ENCODE results near the gene METTL13. TPM values are rescaled to one million over a fixed set of nuclear protein-coding genes. Genes with fewer than 3 reads are reported as not detected.

Gene METTL13, protein sequence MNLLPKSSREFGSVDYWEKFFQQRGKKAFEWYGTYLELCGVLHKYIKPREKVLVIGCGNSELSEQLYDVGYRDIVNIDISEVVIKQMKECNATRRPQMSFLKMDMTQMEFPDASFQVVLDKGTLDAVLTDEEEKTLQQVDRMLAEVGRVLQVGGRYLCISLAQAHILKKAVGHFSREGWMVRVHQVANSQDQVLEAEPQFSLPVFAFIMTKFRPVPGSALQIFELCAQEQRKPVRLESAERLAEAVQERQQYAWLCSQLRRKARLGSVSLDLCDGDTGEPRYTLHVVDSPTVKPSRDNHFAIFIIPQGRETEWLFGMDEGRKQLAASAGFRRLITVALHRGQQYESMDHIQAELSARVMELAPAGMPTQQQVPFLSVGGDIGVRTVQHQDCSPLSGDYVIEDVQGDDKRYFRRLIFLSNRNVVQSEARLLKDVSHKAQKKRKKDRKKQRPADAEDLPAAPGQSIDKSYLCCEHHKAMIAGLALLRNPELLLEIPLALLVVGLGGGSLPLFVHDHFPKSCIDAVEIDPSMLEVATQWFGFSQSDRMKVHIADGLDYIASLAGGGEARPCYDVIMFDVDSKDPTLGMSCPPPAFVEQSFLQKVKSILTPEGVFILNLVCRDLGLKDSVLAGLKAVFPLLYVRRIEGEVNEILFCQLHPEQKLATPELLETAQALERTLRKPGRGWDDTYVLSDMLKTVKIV
- 10 to 100 TPM; 30.5 to 39.5 (median 33.3) TPM for polyA plus RNA-seq (ENCODE audit: insufficient read length in 4 of 4)

GRCh38 chr1:171781176-171781875 lies at the start of gene METTL13:
Gene METTL13, plus strand, starts transcription at chr1:171781660. Its CDS starts 308 bp downstream, at chr1:171781968.
- DNase-seq (ENCODE audit: low read depth in 4 of 4, low spot score in 3 of 4): peak; percentile 93 to 98 (median 98)

GRCh38 chr1:171736196-171736595 lies 45.3 kb upstream of the METTL13 start:
- DNase-seq (ENCODE audit: low read depth in 4 of 4, low spot score in 3 of 4): no peak

GRCh38 chr1:171738911-171739310 lies 42.5 kb upstream of the METTL13 start:
- no peak for DNase-seq (ENCODE audit: low read depth in 4 of 4, low spot score in 3 of 4)

- no peak for DNase-seq (ENCODE audit: low read depth in 4 of 4, low spot score in 3 of 4)
These were observed 41.8 kb upstream of the METTL13 start for GRCh38 chr1:171739656-171740055.

- no peak for DNase-seq (ENCODE audit: low read depth in 4 of 4, low spot score in 3 of 4)
These were observed 41.0 kb upstream of the METTL13 start for GRCh38 chr1:171740356-171740863.

DNA sequence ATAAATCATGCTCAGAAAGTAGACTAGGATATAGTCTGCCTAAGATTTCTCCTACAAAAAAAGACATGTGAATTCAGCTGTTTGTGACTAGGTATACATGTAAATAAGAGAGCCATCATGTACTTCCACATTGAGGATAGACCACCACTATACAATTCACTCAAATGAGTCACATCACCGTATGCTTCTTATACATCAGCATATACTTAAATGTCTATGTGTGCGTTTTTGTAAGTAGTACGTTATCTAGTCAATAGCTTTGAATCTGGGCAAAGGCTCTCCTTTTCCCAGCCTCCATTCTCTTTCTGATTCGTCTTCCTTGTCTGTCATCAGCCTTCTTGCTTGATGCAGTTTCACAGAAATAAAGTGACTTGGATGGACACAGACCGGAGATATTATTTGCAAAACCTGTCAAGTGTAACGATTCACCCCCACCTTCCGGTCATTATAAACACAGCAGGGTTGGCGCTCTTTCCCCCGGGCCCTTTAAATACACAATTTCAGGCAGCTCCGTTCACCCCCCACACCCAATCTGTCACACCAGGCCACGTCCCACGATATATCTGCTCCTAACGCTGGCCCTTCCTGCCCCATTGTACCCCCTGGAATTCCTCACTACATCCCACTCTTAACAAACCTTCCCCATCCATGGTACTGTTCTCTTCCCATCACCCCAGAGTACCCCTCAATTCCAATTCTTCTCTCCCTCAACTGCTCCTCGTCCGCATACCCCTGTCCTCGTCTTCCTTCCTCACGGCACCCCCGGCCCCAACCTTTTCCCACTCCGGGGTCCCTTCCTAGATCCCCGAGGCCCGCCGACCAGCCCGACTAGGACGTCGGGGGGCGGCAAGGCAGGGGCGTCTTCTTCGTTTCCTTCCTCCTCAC lies 40.2 kb upstream of the METTL13 start:
- peak; percentile 14 to 22 (median 20) for DNase-seq (ENCODE audit: low read depth in 4 of 4, low spot score in 3 of 4)

DNA sequence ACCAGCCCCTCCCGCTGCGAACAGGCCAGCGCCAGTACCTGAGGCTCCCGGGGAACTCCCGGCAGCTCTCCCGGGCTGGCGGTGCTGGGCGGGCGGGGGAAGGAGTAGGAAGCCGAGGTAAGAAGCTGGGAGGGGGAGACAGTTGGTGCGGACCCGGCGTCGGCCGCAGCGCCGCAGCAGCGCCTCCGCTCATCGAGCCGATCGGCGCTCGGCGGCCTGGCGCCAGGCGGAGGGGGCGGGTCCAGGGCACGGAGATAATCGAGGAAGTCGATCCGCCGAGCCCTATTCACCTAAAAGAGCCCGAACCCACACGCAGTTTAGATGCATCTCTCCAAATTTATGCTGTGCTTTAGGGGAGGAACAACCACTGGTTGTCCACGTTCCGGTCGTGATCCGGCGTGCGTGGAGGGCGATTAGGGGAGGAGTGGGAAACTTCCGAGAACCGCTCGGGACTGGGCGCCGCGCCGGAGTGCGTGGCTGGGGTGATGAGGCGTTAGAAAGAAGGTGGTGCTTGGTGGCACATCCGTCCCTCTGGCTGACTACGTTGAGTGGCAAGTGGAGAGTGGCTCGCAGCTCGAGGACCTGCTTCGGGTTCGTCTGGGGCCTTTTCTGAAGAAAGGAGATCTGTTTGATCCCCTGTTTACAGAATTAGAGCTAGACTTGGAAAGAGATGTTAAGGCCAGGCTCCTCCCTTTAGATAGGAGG lies 39.4 kb upstream of the METTL13 start, which contains the start of gene VAMP4:
VAMP4 (minus strand) TSS at position 194 of the 705 bp plus-strand sequence. CDS start 3,651 bp downstream, outside the sequence.
- DNase-seq (ENCODE audit: low read depth in 4 of 4, low spot score in 3 of 4): peak; percentile 80 to 84 (median 82)

GRCh38 chr1:171742577-171742922 lies 38.9 kb upstream of the METTL13 start:
- DNase-seq (ENCODE audit: low read depth in 4 of 4, low spot score in 3 of 4): peak in 3 of 4 donors; percentile 31 to 46 (median 32)

- DNase-seq (ENCODE audit: low read depth in 4 of 4, low spot score in 3 of 4): peak in 3 of 4 donors; percentile 6 to 16 (median 14)
These were observed 38.2 kb upstream of the METTL13 start for GRCh38 chr1:171743081-171743870.

- no peak for DNase-seq (ENCODE audit: low read depth in 4 of 4, low spot score in 3 of 4)
These were observed 36.5 kb upstream of the METTL13 start for GRCh38 chr1:171744986-171745385.

GRCh38 chr1:171748651-171749050 lies 32.8 kb upstream of the METTL13 start:
- no peak for DNase-seq (ENCODE audit: low read depth in 4 of 4, low spot score in 3 of 4)

DNA sequence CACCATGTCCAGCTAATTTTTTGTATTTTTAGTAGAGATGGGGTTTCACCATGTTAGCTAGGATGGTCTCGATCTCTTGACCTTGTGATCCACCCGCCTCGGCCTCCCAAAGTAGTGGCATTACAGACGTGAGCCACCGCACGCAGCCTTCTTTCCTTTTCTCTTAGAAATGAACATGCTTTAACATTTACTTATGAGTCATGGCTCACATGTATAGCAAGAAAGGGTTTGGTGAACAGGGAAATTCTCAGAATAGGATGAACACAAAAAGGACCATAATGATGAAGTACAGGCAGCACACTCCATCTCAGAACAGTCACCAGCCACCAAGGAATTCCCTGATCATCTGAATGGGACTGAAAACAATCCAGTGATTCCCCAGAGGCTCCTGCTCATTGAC lies 30.2 kb upstream of the METTL13 start:
- DNase-seq (ENCODE audit: low read depth in 4 of 4, low spot score in 3 of 4): no peak

- no peak for DNase-seq (ENCODE audit: low read depth in 4 of 4, low spot score in 3 of 4)
These were observed 28.3 kb upstream of the METTL13 start for GRCh38 chr1:171753182-171753581.

GRCh38 chr1:171753685-171754352 lies 27.6 kb upstream of the METTL13 start:
- DNase-seq (ENCODE audit: low read depth in 4 of 4, low spot score in 3 of 4): no peak

- no peak for DNase-seq (ENCODE audit: low read depth in 4 of 4, low spot score in 3 of 4)
These were observed 27.1 kb upstream of the METTL13 start for GRCh38 chr1:171754353-171754705.

- no peak for DNase-seq (ENCODE audit: low read depth in 4 of 4, low spot score in 3 of 4)
These were observed 26.5 kb upstream of the METTL13 start for GRCh38 chr1:171754971-171755370.

DNA sequence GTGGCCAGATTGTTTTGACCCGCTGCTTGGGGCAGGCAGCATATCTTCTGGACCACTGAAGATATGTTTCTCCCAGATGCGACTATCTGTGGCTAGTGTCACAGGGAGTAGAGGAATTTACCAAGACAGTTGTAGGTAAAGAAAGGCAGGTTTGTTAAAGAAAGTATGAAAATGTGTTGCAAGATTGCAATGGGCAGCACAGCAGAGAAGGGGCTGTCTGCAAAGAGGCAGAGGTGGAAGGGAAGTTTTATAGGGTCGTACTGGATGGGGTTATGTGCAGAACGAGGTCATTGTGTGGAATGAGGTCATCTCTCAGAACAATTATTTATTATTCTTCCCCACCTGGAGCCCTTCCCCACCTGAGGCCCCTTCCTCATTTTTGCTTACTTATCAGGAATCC lies 24.6 kb upstream of the METTL13 start:
- no peak for DNase-seq (ENCODE audit: low read depth in 4 of 4, low spot score in 3 of 4)

DNA sequence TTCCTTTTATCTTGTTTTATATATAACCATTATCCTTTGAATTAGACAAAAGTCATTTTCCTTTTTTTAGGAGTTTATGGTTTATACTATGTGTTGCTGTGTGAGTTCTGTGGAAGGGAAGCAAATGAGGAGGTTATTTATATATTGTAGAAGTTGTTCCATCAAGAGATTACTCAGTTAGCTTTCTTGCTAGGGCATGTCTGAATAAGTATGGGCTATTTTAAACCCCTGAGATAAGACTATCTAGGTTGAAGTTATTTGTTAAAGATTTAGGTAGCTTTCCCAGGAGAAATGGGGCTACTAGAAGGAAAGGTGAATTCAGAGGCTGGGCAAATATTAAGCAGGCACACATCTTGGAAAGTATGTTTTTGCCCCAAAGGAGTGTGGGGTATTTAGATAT lies 23.4 kb upstream of the METTL13 start:
- no peak for DNase-seq (ENCODE audit: low read depth in 4 of 4, low spot score in 3 of 4)
